Panc1 (cell line): Measurements from ENCODE around the gene FTCDNL1. TPM values are rescaled to one million over a fixed set of nuclear protein-coding genes. Genes with fewer than 3 reads are reported as not detected.

Experiments used
- ATAC-seq: fragments of 200-7000 bp; cut with Tn5 transposase; 2 replicates; pipeline ENCODE4 v1.9.1; 2020; ENCODE audit warnings: mild to moderate bottlenecking, moderate library complexity
- BruUV-seq: library from RNA; stranded (reverse); fragments of 400-500 nt; replicated peaks from 2 replicates; lab custom pipeline; 2021; lab: Mats Ljungman, UMichigan
- CTCF ChIA-PET: fragments of 300-600 bp; sonication (Branson Sonifier 250); formaldehyde crosslinking; loops from one replicate; lab custom pipeline; 2022; ENCODE audit warnings: antibody characterized with exemption; lab: Charles Lee
- POLR2A ChIA-PET: fragments of 300-600 bp; sonication (Branson Sonifier 250); formaldehyde crosslinking; loops from one replicate; lab custom pipeline; 2022; ENCODE audit warnings: antibody characterized with exemption; lab: Charles Lee
- DNase-seq: peaks from one replicate; pipeline ENCODE4 v3.0.0-alpha.2; 2010; ENCODE audit warnings: low read depth, low spot score
- H3K27ac ChIP-seq: 2 replicates; pipeline ENCODE4 v1.5.1; 2011; ENCODE audit warnings: mild to moderate bottlenecking, low read length, inconsistent platforms
- H3K27me3 ChIP-seq: fragments of 200-500 bp; sonication (Bioruptor generic); 2 replicates; pipeline ENCODE4 v1.6.0; 2014; ENCODE audit warnings: low read length, inconsistent platforms; ENCODE audit not compliant: control insufficient read depth, insufficient read depth
- H3K36me3 ChIP-seq: fragments of 200-500 bp; sonication (Bioruptor generic); 2 replicates; pipeline ENCODE4 v1.5.1; 2014; ENCODE audit warnings: inconsistent platforms, mild to moderate bottlenecking, low read length, moderate library complexity; ENCODE audit not compliant: control insufficient read depth, insufficient read depth
- H3K4me1 ChIP-seq: 2 replicates; pipeline ENCODE4 v1.5.1; 2011; ENCODE audit warnings: inconsistent platforms, mild to moderate bottlenecking, low read length, moderate library complexity; ENCODE audit not compliant: control insufficient read depth, insufficient read depth
- H3K4me3 ChIP-seq, 2 experiments: 2 replicates each; pipeline ENCODE4 v1.5.1; 2011 to 2012; ENCODE audit warnings: low read depth in 2 of 2, low read length in 2 of 2, mild to moderate bottlenecking in 2 of 2, inconsistent platforms in 1 of 2, moderate library complexity in 1 of 2
- H3K9me3 ChIP-seq: fragments of 200-500 bp; sonication (Bioruptor generic); 2 replicates; pipeline ENCODE4 v1.5.1; 2014; ENCODE audit warnings: low read depth, mild to moderate bottlenecking, inconsistent platforms, low read length, moderate library complexity; ENCODE audit not compliant: control insufficient read depth, insufficient read depth
- POLR2AphosphoS5 ChIP-seq: IDR thresholded peaks from 2 replicates; pipeline ENCODE4 v1.6.1; 2012; ENCODE audit warnings: mild to moderate bottlenecking, low read depth, low read length, moderate library complexity
- SIN3A ChIP-seq: IDR thresholded peaks from 2 replicates; pipeline ENCODE4 v1.6.1; 2012; ENCODE audit warnings: low read depth, mild to moderate bottlenecking, low read length, moderate library complexity, borderline replicate concordance; ENCODE audit not compliant: insufficient read depth
- TCF7L2 ChIP-seq: IDR thresholded peaks from 2 replicates; pipeline ENCODE4 v1.6.1; 2011; ENCODE audit warnings: mild to moderate bottlenecking, low read depth, low read length, inconsistent platforms
- in situ Hi-C: cut with HindIII; loops from 2 replicates; pipeline ENCODE4 v1.10.0; 2016; ENCODE audit warnings: low sequenced_read_pairs, low pct_unique_long_range_greater_than_20kb
- intact Hi-C: fragments of 100-400 bp; cut with micrococcal nuclease; formaldehyde crosslinking; loops from one replicate; pipeline ENCODE4 v1.10.0; 2022; ENCODE audit not compliant: unreplicated experiment
- total RNA-seq: library from RNA; stranded (reverse); gene quantifications from one replicate; pipeline ENCODE4 v1.2.1, GENCODE V29; 2021; ENCODE audit not compliant: unreplicated experiment
- TF ChIP-seq, protein P1 (sequence below): fragments of 450-650 bp; IDR thresholded peaks from 2 replicates; pipeline ENCODE4 v1.5.1; 2017; ENCODE audit warnings: mild to moderate bottlenecking
- TF ChIP-seq, protein P2 (sequence below), 2 experiments: IDR thresholded peaks; 2 replicates each; pipeline ENCODE4 v1.6.1; 2011 to 2012; ENCODE audit warnings: low read depth in 2 of 2, control low read depth in 1 of 2, low read length in 1 of 2, mild to moderate bottlenecking in 1 of 2, moderate library complexity in 1 of 2; ENCODE audit not compliant: insufficient read depth in 1 of 2

Gene FTCDNL1
- total RNA-seq, 1 experiment from 2014 or later: 2.8 TPM

DNA sequence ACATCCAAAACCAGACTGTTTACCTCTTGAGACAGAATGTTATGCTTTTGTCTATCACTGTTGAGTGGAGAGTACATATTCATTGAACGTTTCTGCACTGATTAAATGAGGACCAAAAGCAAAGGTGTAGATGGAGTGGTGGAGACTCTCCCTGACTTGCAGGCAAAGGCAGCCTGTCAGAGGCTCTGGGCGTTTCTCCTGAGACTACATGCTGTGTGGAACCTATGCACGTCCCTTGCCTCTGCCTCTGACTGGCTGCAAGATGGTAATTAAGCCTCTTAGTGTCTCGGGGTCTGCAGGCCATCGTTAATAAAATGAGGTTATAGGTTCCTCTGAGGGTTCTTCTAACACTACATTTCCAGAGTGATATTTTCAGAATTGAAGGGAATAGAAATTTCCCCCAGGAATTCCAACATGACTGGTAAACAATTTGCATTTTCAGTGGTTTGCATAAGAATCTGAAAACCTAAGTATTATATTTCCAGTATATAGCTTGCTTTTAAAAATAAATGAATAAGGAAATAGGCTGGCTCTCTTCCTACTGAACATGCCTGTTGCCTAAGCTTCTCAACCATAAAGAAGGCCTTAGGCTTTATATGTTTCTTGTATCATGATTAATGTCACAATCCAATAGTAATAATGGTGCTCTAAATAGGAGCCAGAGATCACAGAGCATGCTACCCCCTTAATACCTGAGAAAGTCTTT is 107.4 kb downstream of the FTCDNL1 start:
- intact Hi-C loops: loop anchor here (5.0 kb wide), 2 partner anchors 41 to 256 kb away; no protein-coding TSS in a partner anchor
- BruUV-seq: no TSS peak
- Histone ChIP-seq H3K4me1 (no peaks in the 10 kb centered on the region), H3K27ac (no peak overlapping the region), H3K36me3 (no peaks in the 10 kb centered on the region), H3K4me3 (no peak overlapping the region), H3K27me3 (peaks cover 5% of the 10 kb centered on the region), H3K9me3 (no peaks in the 10 kb centered on the region)
- CTCF ChIA-PET: no interaction called here
- DNase-seq: no peak
- no peak for ATAC-seq
- TF ChIP-seq SIN3A (no peak), TCF7L2 (no peak), POLR2AphosphoS5 (no peak)
- TF ChIP-seq, protein P1, sequence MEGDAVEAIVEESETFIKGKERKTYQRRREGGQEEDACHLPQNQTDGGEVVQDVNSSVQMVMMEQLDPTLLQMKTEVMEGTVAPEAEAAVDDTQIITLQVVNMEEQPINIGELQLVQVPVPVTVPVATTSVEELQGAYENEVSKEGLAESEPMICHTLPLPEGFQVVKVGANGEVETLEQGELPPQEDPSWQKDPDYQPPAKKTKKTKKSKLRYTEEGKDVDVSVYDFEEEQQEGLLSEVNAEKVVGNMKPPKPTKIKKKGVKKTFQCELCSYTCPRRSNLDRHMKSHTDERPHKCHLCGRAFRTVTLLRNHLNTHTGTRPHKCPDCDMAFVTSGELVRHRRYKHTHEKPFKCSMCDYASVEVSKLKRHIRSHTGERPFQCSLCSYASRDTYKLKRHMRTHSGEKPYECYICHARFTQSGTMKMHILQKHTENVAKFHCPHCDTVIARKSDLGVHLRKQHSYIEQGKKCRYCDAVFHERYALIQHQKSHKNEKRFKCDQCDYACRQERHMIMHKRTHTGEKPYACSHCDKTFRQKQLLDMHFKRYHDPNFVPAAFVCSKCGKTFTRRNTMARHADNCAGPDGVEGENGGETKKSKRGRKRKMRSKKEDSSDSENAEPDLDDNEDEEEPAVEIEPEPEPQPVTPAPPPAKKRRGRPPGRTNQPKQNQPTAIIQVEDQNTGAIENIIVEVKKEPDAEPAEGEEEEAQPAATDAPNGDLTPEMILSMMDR: no peak
- TF ChIP-seq, protein P2, sequence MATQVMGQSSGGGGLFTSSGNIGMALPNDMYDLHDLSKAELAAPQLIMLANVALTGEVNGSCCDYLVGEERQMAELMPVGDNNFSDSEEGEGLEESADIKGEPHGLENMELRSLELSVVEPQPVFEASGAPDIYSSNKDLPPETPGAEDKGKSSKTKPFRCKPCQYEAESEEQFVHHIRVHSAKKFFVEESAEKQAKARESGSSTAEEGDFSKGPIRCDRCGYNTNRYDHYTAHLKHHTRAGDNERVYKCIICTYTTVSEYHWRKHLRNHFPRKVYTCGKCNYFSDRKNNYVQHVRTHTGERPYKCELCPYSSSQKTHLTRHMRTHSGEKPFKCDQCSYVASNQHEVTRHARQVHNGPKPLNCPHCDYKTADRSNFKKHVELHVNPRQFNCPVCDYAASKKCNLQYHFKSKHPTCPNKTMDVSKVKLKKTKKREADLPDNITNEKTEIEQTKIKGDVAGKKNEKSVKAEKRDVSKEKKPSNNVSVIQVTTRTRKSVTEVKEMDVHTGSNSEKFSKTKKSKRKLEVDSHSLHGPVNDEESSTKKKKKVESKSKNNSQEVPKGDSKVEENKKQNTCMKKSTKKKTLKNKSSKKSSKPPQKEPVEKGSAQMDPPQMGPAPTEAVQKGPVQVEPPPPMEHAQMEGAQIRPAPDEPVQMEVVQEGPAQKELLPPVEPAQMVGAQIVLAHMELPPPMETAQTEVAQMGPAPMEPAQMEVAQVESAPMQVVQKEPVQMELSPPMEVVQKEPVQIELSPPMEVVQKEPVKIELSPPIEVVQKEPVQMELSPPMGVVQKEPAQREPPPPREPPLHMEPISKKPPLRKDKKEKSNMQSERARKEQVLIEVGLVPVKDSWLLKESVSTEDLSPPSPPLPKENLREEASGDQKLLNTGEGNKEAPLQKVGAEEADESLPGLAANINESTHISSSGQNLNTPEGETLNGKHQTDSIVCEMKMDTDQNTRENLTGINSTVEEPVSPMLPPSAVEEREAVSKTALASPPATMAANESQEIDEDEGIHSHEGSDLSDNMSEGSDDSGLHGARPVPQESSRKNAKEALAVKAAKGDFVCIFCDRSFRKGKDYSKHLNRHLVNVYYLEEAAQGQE (IDR thresholded peaks at IDR 0.05; ENCODE audit: insufficient read depth in 1 of 2, low read depth in 2 of 2, low read length in 1 of 2): no peak
- in situ Hi-C loops: no loop called here
- POLR2A ChIA-PET: no interaction called here

DNA sequence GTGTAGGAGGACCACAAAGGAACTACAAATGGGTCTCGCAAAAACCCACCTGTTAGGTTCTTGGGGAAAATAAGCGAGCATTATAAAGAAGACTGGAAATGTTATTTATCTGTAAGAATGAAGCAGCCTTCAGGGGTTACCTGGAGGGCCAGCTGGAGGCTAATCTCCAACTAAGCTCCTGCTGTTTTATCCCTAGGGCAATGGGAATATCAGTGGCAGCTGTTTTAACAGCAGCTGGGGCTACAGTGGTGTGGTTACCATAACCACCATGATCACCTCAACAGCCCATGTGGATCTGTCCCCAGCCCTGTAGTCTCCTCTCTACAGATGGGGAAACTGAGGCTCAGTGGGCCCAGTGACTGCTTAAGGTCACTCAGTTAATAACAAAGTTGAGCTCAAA is 108.1 kb downstream of the FTCDNL1 start:
- Histone ChIP-seq H3K4me3 (no peak overlapping the region), H3K27me3 (peaks cover 10% of the 10 kb centered on the region; the same call in 1 of the 2 replicates), H3K9me3 (no peaks in the 10 kb centered on the region), H3K36me3 (no peaks in the 10 kb centered on the region), H3K27ac (no peak overlapping the region), H3K4me1 (no peaks in the 10 kb centered on the region)
- no TSS peak for BruUV-seq
- ChIA-PET POLR2A (no interaction called here), CTCF (no interaction called here)
- intact Hi-C loops (loop anchor here (5.0 kb wide), 2 partner anchors 41 to 256 kb away; no protein-coding TSS in a partner anchor), in situ Hi-C loops (no loop called here)
- DNase-seq (no peak), ATAC-seq (no peak)
- TF ChIP-seq, protein P1: no peak
- no peak for TF ChIP-seq POLR2AphosphoS5
- no peak for TF ChIP-seq TCF7L2
- TF ChIP-seq, protein P2 (IDR thresholded peaks at IDR 0.05; ENCODE audit: insufficient read depth in 1 of 2, low read depth in 2 of 2, low read length in 1 of 2): no peak
- TF ChIP-seq SIN3A: no peak
